H1 (cell line): ENCODE measurements around the gene MMP8. TPM values are rescaled to one million over a fixed set of nuclear protein-coding genes. Genes with fewer than 3 reads are reported as not detected.

Experiments used
- CTCF ChIA-PET: fragments of 300-600 bp; sonication (Branson Sonifier 250); formaldehyde crosslinking; loops from one replicate; lab custom pipeline; 2021; ENCODE audit not compliant: partially characterized antibody; lab: Charles Lee
- POLR2A ChIA-PET: fragments of 300-600 bp; sonication (Branson Sonifier 250); formaldehyde crosslinking; loops from one replicate; lab custom pipeline; 2021; ENCODE audit warnings: inconsistent platforms; ENCODE audit not compliant: partially characterized antibody; lab: Charles Lee
- DNase-seq, 2 experiments: peaks; one replicate each; pipeline versions ENCODE4 v3.0.0 to v3.0.0-alpha.2; 2010 to 2022; ENCODE audit warnings: low spot score in 2 of 2, low read depth in 1 of 2, mixed read lengths in 1 of 2
- FAIRE-seq: peaks from 2 replicates; lab custom pipeline; 2011; peaks lifted over from hg19 to GRCh38; lab: Jason Lieb, UNC
- H2AFZ ChIP-seq: 2 replicates; pipeline ENCODE4 v1.8.1; 2012; ENCODE audit warnings: low read length, inconsistent platforms
- H2AK5ac ChIP-seq: 2 replicates; pipeline ENCODE4 v1.6.1; 2013; ENCODE audit warnings: low read depth, low read length
- H2BK120ac ChIP-seq: replicated peaks from 2 replicates; pipeline ENCODE3; 2013; ENCODE audit warnings: low read depth, low read length, inconsistent platforms
- H2BK12ac ChIP-seq: 2 replicates; pipeline ENCODE4 v1.6.1; 2013; ENCODE audit warnings: low read depth, low read length
- H2BK15ac ChIP-seq: 2 replicates; pipeline ENCODE4 v1.6.1; 2013; ENCODE audit warnings: low read length
- H2BK20ac ChIP-seq: 2 replicates; pipeline ENCODE4 v1.6.1; 2013; ENCODE audit warnings: low read length
- H2BK5ac ChIP-seq: 2 replicates; pipeline ENCODE4 v1.6.1; 2013; ENCODE audit warnings: low read depth, low read length
- H3K14ac ChIP-seq: 2 replicates; pipeline ENCODE4 v1.6.1; 2013; ENCODE audit warnings: inconsistent platforms; ENCODE audit not compliant: insufficient read length
- H3K18ac ChIP-seq: 2 replicates; pipeline ENCODE4 v1.6.1; 2013; ENCODE audit warnings: low read length; ENCODE audit errors: extremely low read depth
- H3K23ac ChIP-seq: 2 replicates; pipeline ENCODE4 v1.6.1; 2013; ENCODE audit warnings: inconsistent platforms; ENCODE audit not compliant: insufficient read length
- H3K23me2 ChIP-seq: 2 replicates; pipeline ENCODE4 v1.6.1; 2013; ENCODE audit warnings: low read depth, low read length
- H3K27ac ChIP-seq: 2 replicates; pipeline ENCODE4 v1.6.1; 2011; ENCODE audit warnings: low read depth, low read length, inconsistent platforms
- H3K27me3 ChIP-seq, 4 experiments: replicated peaks in 1 of 4; 1 replicate in 1 of 4; 2 replicates in 3 of 4; pipeline versions ENCODE4 v1.6.1 to v1.8.1; 2011 to 2013; ENCODE audit warnings: low read length in 3 of 4, mild to moderate bottlenecking in 3 of 4, inconsistent platforms in 2 of 4, mixed read lengths in 2 of 4, moderate library complexity in 1 of 4; ENCODE audit not compliant: control insufficient read depth in 3 of 4, insufficient read depth in 3 of 4; ENCODE audit errors: extremely low read depth in 1 of 4
- H3K36me3 ChIP-seq, 4 experiments: 2 replicates each; pipeline versions ENCODE4 v1.6.1 to v1.8.1; 2011 to 2013; ENCODE audit warnings: mild to moderate bottlenecking in 4 of 4, low read length in 3 of 4, moderate library complexity in 2 of 4, control low read depth in 1 of 4, inconsistent platforms in 1 of 4; ENCODE audit not compliant: insufficient read depth in 4 of 4, control insufficient read depth in 2 of 4
- H3K4ac ChIP-seq: replicated peaks from 2 replicates; pipeline ENCODE3; 2013; ENCODE audit warnings: low read length, low read depth, mixed read lengths, inconsistent platforms; ENCODE audit not compliant: insufficient read length
- H3K4me1 ChIP-seq, 4 experiments: replicated peaks in 1 of 4; 1 replicate in 1 of 4; 2 replicates in 3 of 4; pipeline versions ENCODE4 v1.6.1 to v1.8.1; 2011 to 2013; ENCODE audit warnings: low read length in 3 of 4, inconsistent platforms in 2 of 4, mixed read lengths in 1 of 4; ENCODE audit not compliant: insufficient read depth in 4 of 4, control insufficient read depth in 3 of 4
- H3K4me2 ChIP-seq, 2 experiments: 2 replicates each; pipeline versions ENCODE4 v1.6.1 to v1.8.1; 2011 to 2013; ENCODE audit warnings: low read depth in 2 of 2, low read length in 2 of 2, control low read depth in 1 of 2, inconsistent platforms in 1 of 2, mild to moderate bottlenecking in 1 of 2; ENCODE audit not compliant: insufficient read depth in 1 of 2
- H3K4me3 ChIP-seq, 4 experiments: fragments of 200-600, 300-600 bp in 1 of 4; sonication (generic), shearing (Covaris generic), sonication (Bioruptor Twin) in 1 of 4; 2 replicates each; pipeline versions ENCODE4 v1.5.1 to v1.8.1; 2011 to 2016; ENCODE audit warnings: low read length in 4 of 4, low read depth in 3 of 4, control low read depth in 2 of 4, inconsistent platforms in 2 of 4, mild to moderate bottlenecking in 2 of 4, mixed read lengths in 1 of 4, moderate library complexity in 1 of 4; ENCODE audit not compliant: insufficient read depth in 2 of 4; ENCODE audit errors: extremely low read depth in 1 of 4
- H3K56ac ChIP-seq: replicated peaks from 2 replicates; pipeline ENCODE3; 2013; ENCODE audit warnings: low read depth, mild to moderate bottlenecking, mixed read lengths, low read length, inconsistent platforms; ENCODE audit not compliant: insufficient read length
- H3K79me1 ChIP-seq: 2 replicates; pipeline ENCODE4 v1.6.1; 2013; ENCODE audit warnings: low read depth, low read length, control low read depth
- H3K79me2 ChIP-seq, 2 experiments: 2 replicates each; pipeline versions ENCODE4 v1.6.1 to v1.8.1; 2012 to 2013; ENCODE audit warnings: low read length in 2 of 2, mild to moderate bottlenecking in 2 of 2, inconsistent platforms in 1 of 2; ENCODE audit not compliant: insufficient read depth in 2 of 2, control insufficient read depth in 1 of 2
- H3K9ac ChIP-seq, 4 experiments: replicated peaks in 1 of 4; 1 replicate in 1 of 4; 2 replicates in 3 of 4; pipeline versions ENCODE4 v1.6.1 to v1.8.1; 2011 to 2013; ENCODE audit warnings: low read depth in 3 of 4, low read length in 3 of 4, control low read depth in 2 of 4, mild to moderate bottlenecking in 2 of 4, moderate library complexity in 2 of 4, inconsistent platforms in 1 of 4; ENCODE audit errors: extremely low read depth in 1 of 4
- H3K9me3 ChIP-seq, 2 experiments: 2 replicates each; pipeline versions ENCODE4 v1.6.1 to v1.8.1; 2012 to 2013; ENCODE audit warnings: mild to moderate bottlenecking in 2 of 2, moderate library complexity in 2 of 2, control low read depth in 1 of 2, inconsistent platforms in 1 of 2, low read depth in 1 of 2, low read length in 1 of 2, mixed read lengths in 1 of 2; ENCODE audit not compliant: insufficient read depth in 2 of 2
- H4K20me1 ChIP-seq, 2 experiments: replicated peaks in 1 of 2; 2 replicates each; pipeline versions ENCODE3 to v1.8.1; 2011 to 2013; ENCODE audit warnings: inconsistent platforms in 2 of 2, low read length in 2 of 2, mild to moderate bottlenecking in 1 of 2; ENCODE audit not compliant: insufficient read depth in 2 of 2, control insufficient read depth in 1 of 2
- H4K5ac ChIP-seq: 2 replicates; pipeline ENCODE4 v1.6.1; 2013; ENCODE audit warnings: low read length, low read depth, mixed read lengths, inconsistent platforms; ENCODE audit not compliant: insufficient read length
- H4K8ac ChIP-seq: 2 replicates; pipeline ENCODE4 v1.8.0; 2013; ENCODE audit warnings: mild to moderate bottlenecking, moderate library complexity, low read length, inconsistent platforms; ENCODE audit not compliant: insufficient read depth; ENCODE audit errors: extremely low read depth
- H4K91ac ChIP-seq: replicated peaks from 2 replicates; pipeline ENCODE3; 2013; ENCODE audit warnings: low read length, mixed read lengths, inconsistent platforms; ENCODE audit not compliant: insufficient read length
- KDM4A ChIP-seq: IDR thresholded peaks from one replicate; pipeline ENCODE4 v1.7.1; 2012; ENCODE audit warnings: low read depth, mild to moderate bottlenecking, moderate library complexity, low read length, inconsistent platforms; ENCODE audit not compliant: severe bottlenecking
- RFX5 ChIP-seq: IDR thresholded peaks from 2 replicates; pipeline ENCODE4 v1.6.1; 2011; ENCODE audit warnings: low read depth, low read length, improper control_type of control experiment, borderline replicate concordance
- USF2 ChIP-seq: IDR thresholded peaks from 2 replicates; pipeline ENCODE4 v1.6.1; 2011; ENCODE audit warnings: low read length, improper control_type of control experiment
- WGBS, 2 experiments: shearing (Covaris generic) in 1 of 2; methylation state at CpG; one replicate each; pipeline versions ENCODE4 v1.1.6 to v1.1.7; 2013 to 2015; ENCODE audit warnings: low lambda C conversion rate in 2 of 2, mixed read lengths in 2 of 2, inconsistent platforms in 1 of 2, low coverage in 1 of 2, missing lambda C conversion rate in 1 of 2; ENCODE audit not compliant: insufficient replicate concordance in 2 of 2, insufficient coverage in 1 of 2, insufficient read length in 1 of 2; ENCODE audit errors: extremely low coverage in 1 of 2, missing lambda C conversion rate in 1 of 2; 5-methylcytosine and 5-hydroxymethylcytosine counted together
- polyA plus RNA-seq, 7 experiments: library from polyadenylated mRNA; depleted of rRNA in 3 of 7; stranded (reverse) in 5 of 7; unstranded in 2 of 7; fragments of >200 nt in 5 of 7; fragments of 200-250 nt in 2 of 7; gene quantifications; 1 replicate in 5 of 7; 2 replicates in 1 of 7; 4 replicates in 1 of 7; pipeline versions ENCODE4 v1.2.1 to v1.2.3, GENCODE V29; 2011 to 2013; ENCODE audit warnings: missing spikeins in 2 of 7, mixed read lengths in 2 of 7
- total RNA-seq: library from RNA; stranded (reverse); fragmentation: NEBNext Ultra II Directional; extraction: Animal tissue kit (Norgen Biotek cat#: 25700); gene quantifications from 2 replicates; pipeline ENCODE4 v1.2.1, GENCODE V29; 2021

MMP8 gene
- total and polyA plus RNA-seq, 2 of the 8 experiments (the other 6 are each of a cell fraction or from before 2014, with no cell fraction given): not detected

- no peak for DNase-seq
- no peak for FAIRE-seq
Measured at GRCh38 chr11:102773386-102773785, 48.6 kb upstream of the MMP8 start.

More at GRCh38 chr11:102773386-102773785, 48.6 kb upstream of the MMP8 start:
- H3K4me3 ChIP-seq: no peak overlapping the region
- H2AFZ ChIP-seq: no peak overlapping the region
- ChIA-PET POLR2A (no interaction called here), CTCF (no interaction called here)
- no peak overlapping the region for H4K8ac ChIP-seq
- H3K27ac ChIP-seq: no peak overlapping the region
- H2BK5ac ChIP-seq: no peak overlapping the region
- H3K18ac ChIP-seq: no peak overlapping the region
- no peak overlapping the region for H3K14ac ChIP-seq
- TF ChIP-seq USF2: no peak
- TF ChIP-seq KDM4A: no peak
- TF ChIP-seq RFX5: no peak
- WGBS, 2 experiments: 89% methylated on average over 4 of the region's 4 CpGs; no CpG with 5 or more reads in 1 of the 2 experiments
- H4K91ac ChIP-seq: no peak overlapping the region
- H3K4me2 ChIP-seq: no peak overlapping the region
- H2BK20ac ChIP-seq: no peak overlapping the region
- H3K4me1 ChIP-seq: no peaks in the 10 kb centered on the region
- no peak overlapping the region for H4K5ac ChIP-seq
- H3K9ac ChIP-seq: no peak overlapping the region
- no peaks in the 10 kb centered on the region for H4K20me1 ChIP-seq
- no peak overlapping the region for H2BK12ac ChIP-seq
- no peak overlapping the region for H3K4ac ChIP-seq
- H3K23ac ChIP-seq: no peak overlapping the region
- H2BK15ac ChIP-seq: no peak overlapping the region
- no peaks in the 10 kb centered on the region for H3K9me3 ChIP-seq
- no peak overlapping the region for H2BK120ac ChIP-seq
- no peaks in the 10 kb centered on the region for H3K27me3 ChIP-seq
- no peak overlapping the region for H3K56ac ChIP-seq
- H3K79me1 ChIP-seq: no peaks in the 10 kb centered on the region
- no peak overlapping the region for H2AK5ac ChIP-seq
- H3K79me2 ChIP-seq: no peaks in the 10 kb centered on the region
- H3K36me3 ChIP-seq: no peaks in the 10 kb centered on the region
- no peaks in the 10 kb centered on the region for H3K23me2 ChIP-seq
